Upper lobe of left lung (tissue), 6 donors: ENCODE data around the gene ME1. TPM values are rescaled to one million over a fixed set of nuclear protein-coding genes. Genes with fewer than 3 reads are reported as not detected.
A peak's percentile ranks its signal among the peaks of the same experiment; 100 is the strongest.
"Not testable (repeated sequence)": the region's sequence is repeated elsewhere in the genome, so short reads cannot be mapped to it uniquely, and the experiment has no call there.

Experiments used
- ATAC-seq, 2 donors: fragments of 200-7000 bp; cut with Tn5 transposase; one replicate each; pipeline ENCODE4 v1.9.1; 2022; ENCODE audit warnings: mild to moderate bottlenecking in 2 of 2, moderate library complexity in 2 of 2; ENCODE audit not compliant: low FRiP score in 2 of 2
- DNase-seq, 2 donors: peaks; one replicate each; pipeline ENCODE4 v3.0.0-alpha.2; 2019 to 2020
- H3K27ac ChIP-seq, 4 donors: fragments of 200-600 bp; sonication (generic); one replicate each; pipeline ENCODE4 v1.5.1; 2016 to 2019
- H3K27me3 ChIP-seq, 4 donors: fragments of 200-600 bp; sonication (generic); one replicate each; pipeline ENCODE4 v1.5.1; 2017 to 2019
- H3K36me3 ChIP-seq, 4 donors: fragments of 200-600 bp; sonication (generic); one replicate each; pipeline ENCODE4 v1.5.1; 2016 to 2019
- H3K4me1 ChIP-seq, 4 donors: fragments of 200-600 bp; sonication (generic); one replicate each; pipeline ENCODE4 v1.5.1; 2018 to 2019
- H3K4me3 ChIP-seq, 4 donors: fragments of 200-600 bp; sonication (generic); one replicate each; pipeline ENCODE4 v1.5.1; 2017 to 2019; ENCODE audit warnings: mild to moderate bottlenecking in 2 of 4, moderate library complexity in 1 of 4
- H3K9me3 ChIP-seq, 4 donors: fragments of 200-600 bp; sonication (generic); one replicate each; pipeline ENCODE4 v1.5.1; 2018 to 2019
- CTCF ChIP-seq, 6 experiments: fragments of 450-650 bp in 4 of 6; fragments of 200-600 bp in 2 of 6; sonication (generic) in 2 of 6; IDR thresholded peaks; one replicate each; pipeline ENCODE4 v1.5.1; 2016 to 2019; ENCODE audit warnings: antibody characterized with exemption in 6 of 6
- EP300 ChIP-seq, 4 donors: sonication (generic); formaldehyde crosslinking; IDR thresholded peaks; one replicate each; pipeline ENCODE4 v1.5.1; 2017; ENCODE audit warnings: antibody characterized with exemption in 4 of 4, control low read depth in 2 of 4
- POLR2A ChIP-seq, 4 donors: fragments of 450-650 bp; IDR thresholded peaks; one replicate each; pipeline ENCODE4 v1.5.1; 2016 to 2017; ENCODE audit warnings: antibody characterized with exemption in 4 of 4, mild to moderate bottlenecking in 2 of 4
- POLR2AphosphoS5 ChIP-seq, 2 donors: sonication (generic); formaldehyde crosslinking; IDR thresholded peaks; one replicate each; pipeline ENCODE4 v1.5.1; 2017; ENCODE audit warnings: antibody characterized with exemption in 2 of 2
- WGBS, 2 donors: methylation state at CpG; one replicate each; pipeline ENCODE4 v1.1.5; 2017 to 2018; 5-methylcytosine and 5-hydroxymethylcytosine counted together
- total RNA-seq, 6 donors: library from RNA; depleted of rRNA in 4 of 6; stranded (reverse); fragments of >200 nt in 4 of 6; gene quantifications; one replicate each; pipeline versions ENCODE4 v1.1.0 to v1.2.1, GENCODE V29; 2016 to 2021
- donor health status: DM: no; HTN: no; CAD: no; lungs with moderate emphysema.
- donor health status: DM: no; HTN: yes; CAD: no; lungs with severe emphysema.

The ME1 gene
- total RNA-seq, 6 donors from 2014 or later: 12.0 to 16.8 (median 14.0) TPM

DNA sequence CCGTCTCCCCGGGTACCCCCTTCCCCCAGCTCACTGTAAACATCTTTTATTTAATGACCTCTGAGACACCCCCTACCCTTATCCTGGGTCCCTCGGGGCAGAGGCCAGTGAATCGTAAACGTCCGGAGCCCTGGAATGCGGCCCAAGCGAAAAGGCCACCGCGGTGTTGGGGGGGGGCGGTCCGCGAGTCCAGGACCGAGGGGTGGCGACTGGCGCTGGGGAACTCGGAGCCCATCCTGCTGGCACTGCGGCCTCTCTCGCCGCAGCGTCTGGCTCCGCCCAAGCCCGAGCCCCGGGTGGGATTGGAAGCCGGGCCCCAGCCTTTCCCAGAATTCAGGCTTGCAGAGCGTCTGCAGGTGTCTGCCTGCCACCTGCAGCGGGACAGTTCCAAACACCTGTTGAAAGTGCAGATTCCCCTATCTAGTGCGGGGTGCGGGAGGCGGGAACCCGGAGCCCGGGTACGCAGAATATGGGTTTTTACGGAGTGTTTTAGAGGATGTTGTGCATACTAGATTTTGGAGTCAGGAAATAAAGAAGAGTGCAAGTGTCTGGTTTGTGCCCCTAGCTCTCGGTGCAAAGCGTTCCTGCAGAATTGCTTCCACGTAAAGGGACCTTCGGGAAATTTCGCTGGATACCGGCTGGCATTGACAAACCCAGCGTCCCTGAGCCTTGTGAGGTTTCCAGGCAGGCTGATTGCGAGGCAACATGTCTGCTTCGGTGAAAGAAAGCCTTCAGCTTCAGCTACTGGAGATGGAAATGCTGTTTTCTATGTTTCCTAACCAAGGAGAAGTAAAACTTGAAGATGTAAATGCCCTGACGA, 236.9 kb downstream of the ME1 start:
- H3K4me3 ChIP-seq: peak overlapping the region; percentile 77 to 95 (median 90)
- peaks cover 0 to 2% (median 0%) of the 10 kb centered on the region in 4 donors for H3K36me3 ChIP-seq
- H3K27me3 ChIP-seq: no peaks in the 10 kb centered on the region
- H3K27ac ChIP-seq: peak overlapping the region; percentile 84 to 90 (median 84)
- TF ChIP-seq EP300 (IDR thresholded peaks at IDR 0.05) (no peak), POLR2A (IDR thresholded peaks at IDR 0.05) (no peak), POLR2AphosphoS5 (IDR thresholded peaks at IDR 0.05) (no peak), CTCF (IDR thresholded peaks at IDR 0.05) (no peak)
- DNase-seq (peak; percentile 57 to 90), ATAC-seq (peak; percentile 84 to 85)
- peaks cover 14 to 35% (median 21%) of the 10 kb centered on the region in 4 donors for H3K4me1 ChIP-seq
- no peaks in the 10 kb centered on the region for H3K9me3 ChIP-seq
- 5 to 6% methylated on average over 26 to 34 of the region's 44 CpGs for WGBS, 2 donors

DNA sequence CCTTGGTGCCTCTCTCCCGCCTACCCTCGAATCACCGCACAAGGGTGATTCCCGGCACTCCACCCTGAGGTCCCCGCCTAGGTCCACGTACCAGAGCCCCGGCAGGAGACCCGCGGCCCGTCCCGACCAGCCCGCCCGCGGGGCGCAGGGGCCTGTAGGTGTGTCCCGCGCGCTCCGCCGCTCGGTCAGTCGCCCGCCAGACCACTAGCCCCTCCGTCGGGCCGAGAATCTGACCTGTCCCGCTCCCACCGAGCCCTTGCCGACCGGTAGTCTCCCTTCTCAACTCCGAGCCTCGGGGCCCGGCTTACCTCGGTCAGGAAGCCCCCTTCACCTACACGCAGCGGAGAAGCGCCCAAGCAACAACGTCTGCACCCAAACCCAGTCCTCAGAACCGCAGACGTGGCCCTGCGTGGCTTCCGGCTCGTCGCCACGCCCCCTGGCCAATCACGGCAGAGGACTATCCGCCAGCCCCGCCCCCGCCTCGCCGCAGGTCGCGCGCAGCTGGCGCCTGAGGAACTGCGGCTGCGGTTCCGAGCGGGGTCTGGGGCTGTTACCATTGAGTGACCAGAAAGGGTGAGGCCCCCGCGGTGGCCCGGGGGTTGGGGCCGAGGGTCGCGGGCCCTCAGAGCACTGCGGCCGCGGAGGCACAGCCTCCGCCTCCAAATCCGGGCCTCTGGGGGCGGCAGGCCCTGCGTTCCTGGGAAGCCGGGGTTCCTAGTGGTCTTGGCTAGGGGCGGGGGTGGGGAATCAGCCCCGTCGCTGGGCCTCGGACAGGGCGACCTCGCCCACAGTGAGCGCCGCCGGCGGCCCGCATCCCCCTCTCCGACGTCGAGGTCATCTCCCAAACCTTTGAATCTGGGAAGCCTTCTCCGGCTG, 237.7 kb downstream of the ME1 start, which contains the start of the genes PGM3 and RWDD2A:
TSS of gene PGM3 (minus strand) at position 395 of the 876 bp plus-strand sequence. CDS start 2,253 bp downstream, outside the sequence.
TSS of gene RWDD2A (plus strand) at position 487 of the 876 bp plus-strand sequence. CDS start 1,095 bp downstream, outside the sequence.
- peak; percentile 94 to 98 for DNase-seq
- H3K4me3 ChIP-seq: peak within 1 kb of the TSS; percentile 77 to 95 (median 90)
- peaks cover 0 to 11% (median 0%) of the 10 kb centered on the region in 4 donors for H3K36me3 ChIP-seq
- H3K27me3 ChIP-seq: no peaks in the 10 kb centered on the region
- ATAC-seq: peak; percentile 96 to 99
- H3K27ac ChIP-seq: peak within 1 kb of the TSS; percentile 84 to 90 (median 84)
- H3K9me3 ChIP-seq: no peaks in the 10 kb centered on the region
- 1% methylated on average over 25 to 28 of the region's 88 CpGs for WGBS, 2 donors
- H3K4me1 ChIP-seq: peaks cover 14 to 35% (median 21%) of the 10 kb centered on the region in 4 donors
- TF ChIP-seq EP300 (IDR thresholded peaks at IDR 0.05) (no peak), POLR2AphosphoS5 (IDR thresholded peaks at IDR 0.05) (peak; percentile 89 to 95), CTCF (IDR thresholded peaks at IDR 0.05) (peak in 1 of 6 experiments; percentile 21), POLR2A (IDR thresholded peaks at IDR 0.05) (peak; percentile 50 to 92 (median 86))

- Histone ChIP-seq H3K36me3 (peaks cover 0 to 17% (median 0%) of the 10 kb centered on the region in 4 donors), H3K4me3 (peak overlapping the region; percentile 77 to 95 (median 90)), H3K27ac (peak overlapping the region; percentile 84 to 90 (median 84)), H3K27me3 (no peaks in the 10 kb centered on the region), H3K4me1 (peaks cover 14 to 35% (median 21%) of the 10 kb centered on the region in 4 donors), H3K9me3 (no peaks in the 10 kb centered on the region)
- DNase-seq: no peak
- peak in 1 of 2 donors; percentile 3 for ATAC-seq
- 0 to 1% methylated on average over 4 of the region's 4 CpGs for WGBS, 2 donors
- TF ChIP-seq POLR2AphosphoS5 (IDR thresholded peaks at IDR 0.05): no peak
- no peak for TF ChIP-seq CTCF (IDR thresholded peaks at IDR 0.05)
- no peak for TF ChIP-seq POLR2A (IDR thresholded peaks at IDR 0.05)
- no peak for TF ChIP-seq EP300 (IDR thresholded peaks at IDR 0.05)
Observed at GRCh38 chr6:83192456-83192855, 238.4 kb downstream of the ME1 start.

- not testable (repeated sequence) for ATAC-seq, H3K27me3 ChIP-seq, H3K9me3 ChIP-seq
- peaks cover 0 to 22% (median 0%) of the 10 kb centered on the region in 4 donors for H3K36me3 ChIP-seq
- peak overlapping the region in 2 of 4 donors; percentile 36 to 90 for H3K27ac ChIP-seq
- H3K4me3 ChIP-seq: peak overlapping the region; percentile 77 to 95 (median 90)
- DNase-seq: peak in 1 of 2 donors; percentile 50
- H3K4me1 ChIP-seq: peaks cover 14 to 35% (median 21%) of the 10 kb centered on the region in 4 donors
- 88 to 90% methylated on average over 18 of the region's 18 CpGs for WGBS, 2 donors
Observed at GRCh38 chr6:83191974-83192373, 238.9 kb downstream of the ME1 start.
